Body of pancreas (tissue), 4 donors: ENCODE results near the gene DCP2. TPM values are rescaled to one million over a fixed set of nuclear protein-coding genes. Genes with fewer than 3 reads are reported as not detected.

Source experiments
- ATAC-seq: fragments of 150-250 bp; one replicate; pipeline ENCODE4 v1.9.1; 2016
- DNase-seq, 4 donors: peaks; one replicate each; pipeline ENCODE4 v3.0.0-alpha.2; 2019
- H3K27ac ChIP-seq, 4 donors: fragments of 200-600 bp; sonication (generic); 1 replicate in 3 of 4; 2 replicates in 1 of 4; pipeline versions ENCODE4 v1.5.1 to v1.6.1; 2016 to 2019; ENCODE audit warnings: mild to moderate bottlenecking in 1 of 4, mixed read lengths in 1 of 4, moderate library complexity in 1 of 4
- H3K27me3 ChIP-seq, 2 donors: fragments of 200-600 bp; sonication (generic); one replicate each; pipeline ENCODE4 v1.6.0; 2016; ENCODE audit warnings: mild to moderate bottlenecking in 1 of 2
- H3K36me3 ChIP-seq, 2 donors: fragments of 200-600 bp; sonication (generic); replicated peaks in 1 of 2; 2 replicates each; pipeline ENCODE4 v1.5.1; 2016; ENCODE audit warnings: low read depth in 2 of 2; ENCODE audit not compliant: insufficient read depth in 1 of 2
- H3K4me1 ChIP-seq: fragments of 200-600 bp; sonication (generic); one replicate; pipeline ENCODE4 v1.6.0; 2016
- H3K4me3 ChIP-seq, 2 donors: fragments of 200-600 bp; sonication (generic); 1 replicate in 1 of 2; 2 replicates in 1 of 2; pipeline ENCODE4 v1.5.1; 2016 to 2019
- H3K9me3 ChIP-seq, 3 donors: fragments of 200-600 bp; sonication (generic); 1 replicate in 2 of 3; 2 replicates in 1 of 3; pipeline ENCODE4 v1.5.1; 2016
- POLR2A ChIP-seq, 3 donors: fragments of 450-650 bp; IDR thresholded peaks; one replicate each; pipeline ENCODE4 v1.6.1; 2016; ENCODE audit warnings: antibody characterized with exemption in 3 of 3, mild to moderate bottlenecking in 2 of 3
- WGBS, 2 donors: methylation state at CpG; one replicate each; pipeline ENCODE4 v1.1.5; 2017; 5-methylcytosine and 5-hydroxymethylcytosine counted together
- intact Hi-C: fragments of 100-400 bp; cut with DNase I; formaldehyde crosslinking; loops from one replicate; pipeline ENCODE4 v1.15.1; 2023
- total RNA-seq, 2 donors: library from RNA; depleted of rRNA; stranded (reverse); fragments of >200 nt; gene quantifications; one replicate each; pipeline ENCODE4 v1.1.0, GENCODE V29; 2016
- TF ChIP-seq, protein P1 (sequence below), 7 experiments: fragments of 450-650 bp in 4 of 7; fragments of 200-600 bp in 3 of 7; sonication (generic) in 3 of 7; IDR thresholded peaks; one replicate each; pipeline ENCODE4 v1.5.1; 2016 to 2019; ENCODE audit warnings: antibody characterized with exemption in 7 of 7

The DCP2 gene
- total RNA-seq, 2 donors from 2014 or later = 11.2 to 12.5 TPM

DNA sequence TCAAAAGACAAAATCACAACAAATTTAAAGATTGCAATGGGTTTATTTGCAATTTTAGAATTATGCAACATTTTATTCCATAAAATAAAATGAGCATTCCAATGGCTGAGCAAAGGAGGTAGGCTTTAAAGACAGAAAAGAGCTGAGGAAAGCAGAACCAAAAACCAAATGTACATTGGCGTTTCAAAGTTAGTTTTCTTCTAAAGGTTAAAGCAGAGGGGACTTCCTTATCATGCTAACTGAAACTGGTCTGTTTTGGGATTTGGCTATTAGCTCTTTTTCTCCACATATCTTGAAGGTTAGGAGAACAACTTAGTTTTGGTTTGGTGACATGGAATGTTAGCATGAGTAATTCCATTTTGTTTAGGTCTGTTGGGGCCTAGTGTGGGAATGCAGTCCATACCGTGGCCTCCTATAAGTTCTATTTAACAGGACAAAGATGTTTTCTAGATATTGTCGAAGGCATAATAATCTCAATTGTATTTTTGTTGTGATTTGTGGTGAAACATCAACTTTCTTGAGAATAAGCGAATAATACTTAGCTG, 20.3 kb downstream of the DCP2 start:
- 86 to 88% methylated on average over 4 of the region's 4 CpGs for WGBS, 2 donors
- ATAC-seq (no peak), DNase-seq (no peak)
- Histone ChIP-seq H3K36me3 (no peaks in the 10 kb centered on the region), H3K4me1 (no peaks in the 10 kb centered on the region), H3K9me3 (no peaks in the 10 kb centered on the region), H3K4me3 (no peak overlapping the region), H3K27ac (no peak overlapping the region), H3K27me3 (no peaks in the 10 kb centered on the region)
- TF ChIP-seq POLR2A (IDR thresholded peaks at IDR 0.05) = no peak
- TF ChIP-seq, protein P1, sequence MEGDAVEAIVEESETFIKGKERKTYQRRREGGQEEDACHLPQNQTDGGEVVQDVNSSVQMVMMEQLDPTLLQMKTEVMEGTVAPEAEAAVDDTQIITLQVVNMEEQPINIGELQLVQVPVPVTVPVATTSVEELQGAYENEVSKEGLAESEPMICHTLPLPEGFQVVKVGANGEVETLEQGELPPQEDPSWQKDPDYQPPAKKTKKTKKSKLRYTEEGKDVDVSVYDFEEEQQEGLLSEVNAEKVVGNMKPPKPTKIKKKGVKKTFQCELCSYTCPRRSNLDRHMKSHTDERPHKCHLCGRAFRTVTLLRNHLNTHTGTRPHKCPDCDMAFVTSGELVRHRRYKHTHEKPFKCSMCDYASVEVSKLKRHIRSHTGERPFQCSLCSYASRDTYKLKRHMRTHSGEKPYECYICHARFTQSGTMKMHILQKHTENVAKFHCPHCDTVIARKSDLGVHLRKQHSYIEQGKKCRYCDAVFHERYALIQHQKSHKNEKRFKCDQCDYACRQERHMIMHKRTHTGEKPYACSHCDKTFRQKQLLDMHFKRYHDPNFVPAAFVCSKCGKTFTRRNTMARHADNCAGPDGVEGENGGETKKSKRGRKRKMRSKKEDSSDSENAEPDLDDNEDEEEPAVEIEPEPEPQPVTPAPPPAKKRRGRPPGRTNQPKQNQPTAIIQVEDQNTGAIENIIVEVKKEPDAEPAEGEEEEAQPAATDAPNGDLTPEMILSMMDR (IDR thresholded peaks at IDR 0.05) = no peak
- intact Hi-C loops = no loop called here

GRCh38 chr5:112998296-112998695, 21.7 kb downstream of the DCP2 start:
- Histone ChIP-seq H3K27me3 (no peaks in the 10 kb centered on the region), H3K9me3 (no peaks in the 10 kb centered on the region), H3K4me3 (no peak overlapping the region), H3K4me1 (no peaks in the 10 kb centered on the region), H3K36me3 (peaks cover 0 to 6% of the 10 kb centered on the region in 2 donors), H3K27ac (no peak overlapping the region)
- intact Hi-C loops = no loop called here
- TF ChIP-seq POLR2A (IDR thresholded peaks at IDR 0.05) = no peak
- TF ChIP-seq, protein P1 (IDR thresholded peaks at IDR 0.05) = no peak
- WGBS, 2 donors = 91 to 97% methylated on average over 4 of the region's 4 CpGs
- ATAC-seq (no peak), DNase-seq (no peak)

DNA sequence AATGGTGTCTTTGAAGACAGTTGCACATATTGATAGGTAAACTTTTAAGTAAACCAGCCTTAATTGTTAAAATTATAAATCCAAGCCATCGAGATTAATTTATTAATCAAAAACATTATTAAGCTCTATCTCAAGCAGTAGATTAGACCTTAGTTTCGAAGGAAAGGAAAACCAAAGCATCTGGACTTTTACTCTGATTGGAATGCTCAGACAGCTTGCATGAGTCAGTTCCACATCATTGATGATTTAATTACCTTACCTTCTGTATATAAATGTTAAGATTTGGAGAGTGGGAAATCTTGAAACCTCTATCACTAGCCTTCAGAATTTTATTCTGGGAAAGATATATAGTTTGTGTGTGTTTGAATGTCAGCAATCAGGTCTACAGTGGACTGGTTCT, 23.9 kb downstream of the DCP2 start:
- H3K4me1 ChIP-seq = no peaks in the 10 kb centered on the region
- 85 to 88% methylated on average over 2 of the region's 2 CpGs for WGBS, 2 donors
- H3K27me3 ChIP-seq = no peaks in the 10 kb centered on the region
- ATAC-seq (no peak), DNase-seq (no peak)
- H3K27ac ChIP-seq = no peak overlapping the region
- TF ChIP-seq POLR2A (IDR thresholded peaks at IDR 0.05) = no peak
- TF ChIP-seq, protein P1 (IDR thresholded peaks at IDR 0.05) = no peak
- no peaks in the 10 kb centered on the region for H3K9me3 ChIP-seq
- H3K36me3 ChIP-seq = peaks cover 0 to 6% of the 10 kb centered on the region in 2 donors
- no peak overlapping the region for H3K4me3 ChIP-seq
- intact Hi-C loops = loop anchor here (10.0 kb wide), 1 partner anchor 604 kb away; no protein-coding TSS in a partner anchor

DNA sequence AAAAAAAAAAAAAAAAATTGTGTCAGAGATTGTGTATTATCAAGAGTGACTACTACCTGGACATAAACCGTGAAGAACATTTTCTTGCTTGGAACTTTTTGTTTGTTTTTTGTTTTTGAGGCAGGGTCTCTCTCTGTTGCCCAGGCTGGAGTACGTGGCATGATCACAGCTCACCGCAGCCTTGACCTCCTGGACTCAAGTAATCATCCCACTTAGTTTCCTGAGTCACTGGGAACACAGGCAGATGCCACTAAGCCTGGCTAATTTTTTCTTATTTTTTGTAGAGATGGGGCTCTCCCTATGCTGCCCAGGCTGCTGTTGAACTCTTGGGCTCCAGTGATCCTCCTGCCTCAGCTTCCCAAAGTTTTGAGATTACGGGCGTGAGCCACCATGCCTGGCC, 25.8 kb downstream of the DCP2 start:
- Histone ChIP-seq H3K9me3 (no peaks in the 10 kb centered on the region), H3K4me1 (no peaks in the 10 kb centered on the region), H3K27ac (no peak overlapping the region), H3K4me3 (no peak overlapping the region), H3K27me3 (no peaks in the 10 kb centered on the region), H3K36me3 (peaks cover 0 to 6% of the 10 kb centered on the region in 2 donors)
- ATAC-seq (no peak), DNase-seq (no peak)
- 81 to 91% methylated on average over 5 of the region's 5 CpGs for WGBS, 2 donors
- intact Hi-C loops = loop anchor here (10.0 kb wide), 1 partner anchor 602 kb away; no protein-coding TSS in a partner anchor
- TF ChIP-seq POLR2A (IDR thresholded peaks at IDR 0.05) = no peak
- TF ChIP-seq, protein P1 (IDR thresholded peaks at IDR 0.05) = no peak

- no peaks in the 10 kb centered on the region for H3K4me1 ChIP-seq
- no peak overlapping the region for H3K27ac ChIP-seq
- peaks cover 0 to 6% of the 10 kb centered on the region in 2 donors for H3K36me3 ChIP-seq
- intact Hi-C loops = loop anchor here (10.0 kb wide), 1 partner anchor 601 kb away; no protein-coding TSS in a partner anchor
- no peaks in the 10 kb centered on the region for H3K9me3 ChIP-seq
- ATAC-seq (no peak), DNase-seq (no peak)
- H3K4me3 ChIP-seq = no peak overlapping the region
- WGBS, 2 donors = 86 to 88% methylated on average over 3 of the region's 3 CpGs
- no peaks in the 10 kb centered on the region for H3K27me3 ChIP-seq
- TF ChIP-seq, protein P1 (IDR thresholded peaks at IDR 0.05) = no peak
- no peak for TF ChIP-seq POLR2A (IDR thresholded peaks at IDR 0.05)
Observed at GRCh38 chr5:113003763-113004162, 27.2 kb downstream of the DCP2 start.
